ENCODE data around the gene PLCH1.

Gene PLCH1

DNA sequence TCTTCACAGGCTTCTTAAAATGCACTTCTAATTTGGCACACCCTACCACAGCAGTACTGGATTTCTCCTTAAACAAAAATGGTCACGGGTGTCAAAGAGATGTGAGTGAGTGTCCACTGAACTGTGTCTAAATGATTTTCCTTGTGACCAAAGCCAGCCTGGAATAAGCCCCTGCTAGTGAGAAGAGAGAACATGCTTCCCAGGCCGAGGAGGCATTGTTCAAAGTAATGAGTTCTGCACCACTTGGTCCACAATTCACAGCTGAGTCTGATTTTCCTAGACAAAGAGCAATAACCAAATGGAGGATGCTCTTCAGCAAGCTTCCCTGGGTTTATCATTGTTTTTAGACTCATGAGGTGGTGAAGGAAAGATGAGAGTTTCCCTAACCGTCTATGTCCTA lies 3.8 kb downstream of the PLCH1 start:
- TF ChIP-seq, protein P1, sequence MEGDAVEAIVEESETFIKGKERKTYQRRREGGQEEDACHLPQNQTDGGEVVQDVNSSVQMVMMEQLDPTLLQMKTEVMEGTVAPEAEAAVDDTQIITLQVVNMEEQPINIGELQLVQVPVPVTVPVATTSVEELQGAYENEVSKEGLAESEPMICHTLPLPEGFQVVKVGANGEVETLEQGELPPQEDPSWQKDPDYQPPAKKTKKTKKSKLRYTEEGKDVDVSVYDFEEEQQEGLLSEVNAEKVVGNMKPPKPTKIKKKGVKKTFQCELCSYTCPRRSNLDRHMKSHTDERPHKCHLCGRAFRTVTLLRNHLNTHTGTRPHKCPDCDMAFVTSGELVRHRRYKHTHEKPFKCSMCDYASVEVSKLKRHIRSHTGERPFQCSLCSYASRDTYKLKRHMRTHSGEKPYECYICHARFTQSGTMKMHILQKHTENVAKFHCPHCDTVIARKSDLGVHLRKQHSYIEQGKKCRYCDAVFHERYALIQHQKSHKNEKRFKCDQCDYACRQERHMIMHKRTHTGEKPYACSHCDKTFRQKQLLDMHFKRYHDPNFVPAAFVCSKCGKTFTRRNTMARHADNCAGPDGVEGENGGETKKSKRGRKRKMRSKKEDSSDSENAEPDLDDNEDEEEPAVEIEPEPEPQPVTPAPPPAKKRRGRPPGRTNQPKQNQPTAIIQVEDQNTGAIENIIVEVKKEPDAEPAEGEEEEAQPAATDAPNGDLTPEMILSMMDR (IDR thresholded peaks at IDR 0.05): no peak
- Histone ChIP-seq H3K9me3 (no peaks in the 10 kb centered on the region), H3K27me3 (peaks cover 53% of the 10 kb centered on the region), H3K27ac (no peak overlapping the region), H3K4me1 (ENCODE audit: control insufficient read depth in 1 of 2, insufficient read depth in 1 of 2, low read depth in 1 of 2, low read length in 1 of 2) (peaks cover 15% of the 10 kb centered on the region in 2 experiments), H3K4me3 (ENCODE audit: low read depth in 1 of 2, low read length in 1 of 2) (no peak overlapping the region), H3K36me3 (no peaks in the 10 kb centered on the region)

DNA sequence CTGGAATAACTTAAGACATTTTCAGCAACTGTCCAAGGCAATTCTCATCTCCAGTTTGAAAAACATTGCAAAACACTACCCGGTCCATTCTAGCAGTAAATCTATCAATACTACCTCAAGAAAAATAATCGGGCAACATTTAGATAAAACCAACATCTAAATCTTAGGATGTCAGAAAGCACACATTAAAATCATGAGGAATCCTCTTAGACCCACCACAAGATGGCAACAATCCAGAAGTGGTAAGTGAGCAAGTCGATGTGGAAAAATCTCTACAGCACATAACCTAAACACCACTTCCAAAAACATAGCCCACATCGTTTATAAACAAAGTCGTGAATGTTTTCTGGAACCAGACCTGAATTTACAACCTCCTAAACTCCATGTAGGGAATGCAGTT lies 5.7 kb downstream of the PLCH1 start:
- peaks cover 33% of the 10 kb centered on the region for H3K27me3 ChIP-seq
- peaks cover 3 to 4% of the 10 kb centered on the region in 2 experiments for H3K4me1 ChIP-seq (ENCODE audit: control insufficient read depth in 1 of 2, insufficient read depth in 1 of 2, low read depth in 1 of 2, low read length in 1 of 2)
- H3K27ac ChIP-seq: no peak overlapping the region
- H3K36me3 ChIP-seq: no peaks in the 10 kb centered on the region
- H3K4me3 ChIP-seq (ENCODE audit: low read depth in 1 of 2, low read length in 1 of 2): no peak overlapping the region
- no peaks in the 10 kb centered on the region for H3K9me3 ChIP-seq
- TF ChIP-seq, protein P1 (IDR thresholded peaks at IDR 0.05): no peak

DNA sequence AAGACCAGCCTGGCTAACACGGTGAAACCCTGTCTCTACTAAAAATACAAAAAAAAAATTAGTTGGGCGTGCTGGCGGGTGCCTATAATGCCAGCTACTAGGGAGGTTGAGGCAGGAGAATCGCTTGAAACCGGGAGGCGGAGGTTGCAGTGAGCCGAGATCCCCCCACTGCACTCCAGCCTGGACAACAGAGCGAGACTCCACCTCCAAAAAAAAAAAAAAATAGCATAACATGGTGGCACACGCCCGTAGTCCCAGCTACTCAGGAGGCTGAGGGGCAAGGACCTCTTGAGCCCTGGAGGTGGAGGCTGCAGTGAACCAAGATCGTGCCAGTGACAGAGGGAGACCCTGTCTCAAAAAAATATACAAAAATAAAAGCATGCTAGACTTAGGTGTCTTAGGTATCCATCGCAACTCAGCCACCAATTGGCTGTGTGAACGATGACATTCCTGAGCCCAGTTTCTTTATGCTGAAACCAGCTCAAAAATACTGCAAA lies 6.2 kb downstream of the PLCH1 start:
- H3K4me1 ChIP-seq (ENCODE audit: control insufficient read depth in 1 of 2, insufficient read depth in 1 of 2, low read depth in 1 of 2, low read length in 1 of 2): no peaks in the 10 kb centered on the region
- H3K27ac ChIP-seq: no peak overlapping the region
- TF ChIP-seq, protein P1 (IDR thresholded peaks at IDR 0.05): no peak
- no peaks in the 10 kb centered on the region for H3K36me3 ChIP-seq
- peaks cover 28% of the 10 kb centered on the region for H3K27me3 ChIP-seq
- no peaks in the 10 kb centered on the region for H3K9me3 ChIP-seq
- no peak overlapping the region for H3K4me3 ChIP-seq (ENCODE audit: low read depth in 1 of 2, low read length in 1 of 2)

DNA sequence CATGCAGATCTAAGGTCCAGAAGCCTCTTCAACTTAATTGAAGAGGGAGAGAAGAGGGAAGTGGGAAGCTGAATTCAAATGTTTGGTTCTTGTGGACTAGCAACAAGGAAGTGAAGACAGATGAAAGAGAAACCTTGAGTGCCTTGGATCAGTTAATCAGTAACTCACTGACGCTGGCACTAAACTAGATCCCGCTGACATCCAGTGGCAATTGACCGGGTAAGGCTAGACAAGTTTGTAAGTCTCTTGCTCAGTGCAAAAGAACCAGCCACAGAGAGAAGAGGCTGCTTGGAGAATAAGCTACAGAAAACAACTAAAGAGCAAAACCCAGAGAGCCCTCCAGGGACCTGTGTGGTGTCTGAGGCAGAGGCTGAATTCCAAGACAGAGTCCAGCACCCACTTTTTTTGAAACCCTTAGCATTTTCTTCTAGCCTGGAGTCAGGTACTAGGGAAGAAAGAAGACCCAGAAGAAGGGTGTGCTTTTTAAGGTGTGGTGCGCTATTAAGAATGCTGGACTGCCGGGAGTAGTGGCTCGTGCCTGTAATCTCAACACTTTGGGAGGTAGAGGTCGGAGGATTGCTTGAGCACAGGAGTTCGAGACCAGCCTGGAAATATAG lies 6.9 kb downstream of the PLCH1 start:
- TF ChIP-seq, protein P1 (IDR thresholded peaks at IDR 0.05): no peak
- no peak overlapping the region for H3K27ac ChIP-seq
- peaks cover 21% of the 10 kb centered on the region for H3K27me3 ChIP-seq
- no peaks in the 10 kb centered on the region for H3K36me3 ChIP-seq
- H3K4me3 ChIP-seq (ENCODE audit: low read depth in 1 of 2, low read length in 1 of 2): no peak overlapping the region
- H3K9me3 ChIP-seq: no peaks in the 10 kb centered on the region
- no peaks in the 10 kb centered on the region for H3K4me1 ChIP-seq (ENCODE audit: control insufficient read depth in 1 of 2, insufficient read depth in 1 of 2, low read depth in 1 of 2, low read length in 1 of 2)

DNA sequence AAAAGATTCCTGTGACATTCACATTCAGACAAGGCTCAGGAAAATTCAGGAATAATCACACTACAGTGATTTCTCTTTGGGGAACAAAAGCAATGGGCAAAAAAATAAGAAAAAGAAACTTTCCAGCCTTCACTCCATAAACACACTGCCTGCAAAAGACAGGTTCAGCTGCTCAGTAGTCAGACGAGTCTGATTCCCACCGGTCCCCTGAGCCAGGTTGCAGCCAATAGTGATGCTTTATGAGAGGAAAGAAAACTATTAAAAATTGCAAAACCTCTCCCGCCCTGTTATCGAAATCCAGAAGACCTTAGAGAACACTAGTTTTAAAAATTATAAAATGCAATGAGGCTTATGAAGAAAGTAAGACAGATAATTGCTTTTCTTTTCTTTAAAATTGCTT lies 8.5 kb downstream of the PLCH1 start:
- TF ChIP-seq, protein P1 (IDR thresholded peaks at IDR 0.05): no peak
- Histone ChIP-seq H3K36me3 (no peaks in the 10 kb centered on the region), H3K9me3 (no peaks in the 10 kb centered on the region), H3K27me3 (peaks cover 7% of the 10 kb centered on the region), H3K4me3 (ENCODE audit: low read depth in 1 of 2, low read length in 1 of 2) (no peak overlapping the region), H3K27ac (no peak overlapping the region), H3K4me1 (ENCODE audit: control insufficient read depth in 1 of 2, insufficient read depth in 1 of 2, low read depth in 1 of 2, low read length in 1 of 2) (no peaks in the 10 kb centered on the region)

All from neutrophil (primary cell).